Measurements from ENCODE around the gene CUX1. TPM values are rescaled to one million over a fixed set of nuclear protein-coding genes. Genes with fewer than 3 reads are reported as not detected.
"Not testable (repeated sequence)": the region's sequence is repeated elsewhere in the genome, so short reads cannot be mapped to it uniquely, and the experiment has no call there.

The CUX1 gene
- total RNA-seq, 1 experiment from 2014 or later: 54.8 TPM

GRCh38 chr7:101865455-101865854 is 48.0 kb downstream of the CUX1 start:
- no peak for DNase-seq
- H3K4me3 Mint-ChIP-seq (ENCODE audit: low read depth, unreplicated experiment): no peak overlapping the region
- no peaks in the 10 kb centered on the region for H3K27me3 Mint-ChIP-seq (ENCODE audit: unreplicated experiment)
- no peak overlapping the region for H3K27ac Mint-ChIP-seq (ENCODE audit: unreplicated experiment)
- peaks cover 3% of the 10 kb centered on the region for H3K36me3 Mint-ChIP-seq (ENCODE audit: insufficient read depth, unreplicated experiment)
- no TSS peak for BruUV-seq (replicated peaks)
- H3K4me1 Mint-ChIP-seq (ENCODE audit: low read depth, unreplicated experiment): peaks cover 28% of the 10 kb centered on the region
- H3K9me3 Mint-ChIP-seq (ENCODE audit: low read depth, unreplicated experiment): no peaks in the 10 kb centered on the region
- CTCF ChIA-PET: interaction anchor here (0.6 kb wide), 1 partner anchor 266 kb away, joined by 3 read pairs; no protein-coding TSS in a partner anchor
- intact Hi-C loops (cut with micrococcal nuclease; ENCODE audit: unreplicated experiment): no loop called here
- TF ChIP-seq CTCF (IDR thresholded peaks at IDR 0.05; ENCODE audit: unreplicated experiment): no peak

- Mint-ChIP-seq H3K4me3 (ENCODE audit: low read depth, unreplicated experiment) (no peak overlapping the region), H3K36me3 (ENCODE audit: insufficient read depth, unreplicated experiment) (peaks cover 12% of the 10 kb centered on the region), H3K27ac (ENCODE audit: unreplicated experiment) (no peak overlapping the region), H3K4me1 (ENCODE audit: low read depth, unreplicated experiment) (peaks cover 34% of the 10 kb centered on the region), H3K27me3 (ENCODE audit: unreplicated experiment) (no peaks in the 10 kb centered on the region), H3K9me3 (ENCODE audit: low read depth, unreplicated experiment) (no peaks in the 10 kb centered on the region)
- DNase-seq: no peak
- no peak for TF ChIP-seq CTCF (IDR thresholded peaks at IDR 0.05; ENCODE audit: unreplicated experiment)
- CTCF ChIA-PET: no interaction called here
- no TSS peak for BruUV-seq (replicated peaks)
- intact Hi-C loops (cut with micrococcal nuclease; ENCODE audit: unreplicated experiment): no loop called here
These were observed 48.9 kb downstream of the CUX1 start for GRCh38 chr7:101866328-101866727.

- H3K36me3 Mint-ChIP-seq (ENCODE audit: insufficient read depth, unreplicated experiment): peaks cover 14% of the 10 kb centered on the region
- no TSS peak for BruUV-seq (replicated peaks)
- intact Hi-C loops (cut with micrococcal nuclease; ENCODE audit: unreplicated experiment): no loop called here
- H3K27me3 Mint-ChIP-seq (ENCODE audit: unreplicated experiment): no peaks in the 10 kb centered on the region
- no peaks in the 10 kb centered on the region for H3K9me3 Mint-ChIP-seq (ENCODE audit: low read depth, unreplicated experiment)
- no peak for DNase-seq
- peaks cover 36% of the 10 kb centered on the region for H3K4me1 Mint-ChIP-seq (ENCODE audit: low read depth, unreplicated experiment)
- no peak overlapping the region for H3K4me3 Mint-ChIP-seq (ENCODE audit: low read depth, unreplicated experiment)
- TF ChIP-seq CTCF (IDR thresholded peaks at IDR 0.05; ENCODE audit: unreplicated experiment): no peak
- H3K27ac Mint-ChIP-seq (ENCODE audit: unreplicated experiment): no peak overlapping the region
- CTCF ChIA-PET: no interaction called here
These were observed 49.8 kb downstream of the CUX1 start for GRCh38 chr7:101867265-101867664.

GRCh38 chr7:101867681-101868080 is 50.3 kb downstream of the CUX1 start:
- H3K27ac Mint-ChIP-seq (ENCODE audit: unreplicated experiment); H3K9me3 Mint-ChIP-seq (ENCODE audit: low read depth, unreplicated experiment); intact Hi-C loops (cut with micrococcal nuclease; ENCODE audit: unreplicated experiment); DNase-seq; H3K4me3 Mint-ChIP-seq (ENCODE audit: low read depth, unreplicated experiment); CTCF ChIA-PET; BruUV-seq (replicated peaks); H3K27me3 Mint-ChIP-seq (ENCODE audit: unreplicated experiment): not testable (repeated sequence)
- peaks cover 14% of the 10 kb centered on the region for H3K36me3 Mint-ChIP-seq (ENCODE audit: insufficient read depth, unreplicated experiment)
- H3K4me1 Mint-ChIP-seq (ENCODE audit: low read depth, unreplicated experiment): peaks cover 36% of the 10 kb centered on the region

GRCh38 chr7:101868191-101868950 is 50.9 kb downstream of the CUX1 start:
- no peak for DNase-seq
- H3K27me3 Mint-ChIP-seq (ENCODE audit: unreplicated experiment): no peaks in the 10 kb centered on the region
- intact Hi-C loops (cut with micrococcal nuclease; ENCODE audit: unreplicated experiment): no loop called here
- H3K27ac Mint-ChIP-seq (ENCODE audit: unreplicated experiment): peak overlapping the region; percentile 60
- peaks cover 14% of the 10 kb centered on the region for H3K36me3 Mint-ChIP-seq (ENCODE audit: insufficient read depth, unreplicated experiment)
- CTCF ChIA-PET: no interaction called here
- TF ChIP-seq CTCF (IDR thresholded peaks at IDR 0.05; ENCODE audit: unreplicated experiment): no peak
- no peaks in the 10 kb centered on the region for H3K9me3 Mint-ChIP-seq (ENCODE audit: low read depth, unreplicated experiment)
- no TSS peak for BruUV-seq (replicated peaks)
- peaks cover 36% of the 10 kb centered on the region for H3K4me1 Mint-ChIP-seq (ENCODE audit: low read depth, unreplicated experiment)
- H3K4me3 Mint-ChIP-seq (ENCODE audit: low read depth, unreplicated experiment): peak overlapping the region; percentile 5
